Parathyroid adenoma (tissue), 2 donors: ENCODE results near the gene ZNF79.

Source experiments
- H2AFZ ChIP-seq: fragments of 300-600 bp; sonication (generic); one replicate; pipeline ENCODE4 v1.7.0; 2017; ENCODE audit warnings: antibody characterized with exemption, mild to moderate bottlenecking
- H3K27ac ChIP-seq: fragments of 300-600 bp; sonication (generic); one replicate; pipeline ENCODE4 v1.7.0; 2017
- H3K27me3 ChIP-seq: fragments of 300-600 bp; sonication (generic); one replicate; pipeline ENCODE4 v1.7.0; 2017; ENCODE audit warnings: low read length; ENCODE audit not compliant: control insufficient read depth, insufficient read depth
- H3K36me3 ChIP-seq: fragments of 300-600 bp; sonication (generic); one replicate; pipeline ENCODE4 v1.7.0; 2017; ENCODE audit warnings: low read length; ENCODE audit not compliant: control insufficient read depth, insufficient read depth
- H3K4me1 ChIP-seq: fragments of 300-600 bp; sonication (generic); one replicate; pipeline ENCODE4 v1.7.0; 2017; ENCODE audit warnings: control low read depth
- H3K4me2 ChIP-seq: fragments of 300-600 bp; sonication (generic); one replicate; pipeline ENCODE4 v1.7.0; 2017; ENCODE audit warnings: low read length
- H3K4me3 ChIP-seq: fragments of 300-600 bp; sonication (generic); one replicate; pipeline ENCODE4 v1.7.0; 2017; ENCODE audit warnings: low read depth, low read length
- H3K79me2 ChIP-seq: fragments of 300-600 bp; sonication (generic); one replicate; pipeline ENCODE4 v1.7.0; 2017; ENCODE audit warnings: control low read depth
- H3K9ac ChIP-seq: fragments of 300-600 bp; sonication (generic); one replicate; pipeline ENCODE4 v1.7.0; 2017; ENCODE audit warnings: mild to moderate bottlenecking
- H3K9me3 ChIP-seq: fragments of 300-600 bp; sonication (generic); one replicate; pipeline ENCODE4 v1.7.0; 2017; ENCODE audit warnings: low read length; ENCODE audit not compliant: control insufficient read depth
- CTCF ChIP-seq: fragments of 300-600 bp; sonication (generic); IDR thresholded peaks from one replicate; pipeline ENCODE4 v1.7.0; 2017; ENCODE audit warnings: antibody characterized with exemption, mild to moderate bottlenecking
- donor health status: primary hyperparathyroidism.

ZNF79 gene

DNA sequence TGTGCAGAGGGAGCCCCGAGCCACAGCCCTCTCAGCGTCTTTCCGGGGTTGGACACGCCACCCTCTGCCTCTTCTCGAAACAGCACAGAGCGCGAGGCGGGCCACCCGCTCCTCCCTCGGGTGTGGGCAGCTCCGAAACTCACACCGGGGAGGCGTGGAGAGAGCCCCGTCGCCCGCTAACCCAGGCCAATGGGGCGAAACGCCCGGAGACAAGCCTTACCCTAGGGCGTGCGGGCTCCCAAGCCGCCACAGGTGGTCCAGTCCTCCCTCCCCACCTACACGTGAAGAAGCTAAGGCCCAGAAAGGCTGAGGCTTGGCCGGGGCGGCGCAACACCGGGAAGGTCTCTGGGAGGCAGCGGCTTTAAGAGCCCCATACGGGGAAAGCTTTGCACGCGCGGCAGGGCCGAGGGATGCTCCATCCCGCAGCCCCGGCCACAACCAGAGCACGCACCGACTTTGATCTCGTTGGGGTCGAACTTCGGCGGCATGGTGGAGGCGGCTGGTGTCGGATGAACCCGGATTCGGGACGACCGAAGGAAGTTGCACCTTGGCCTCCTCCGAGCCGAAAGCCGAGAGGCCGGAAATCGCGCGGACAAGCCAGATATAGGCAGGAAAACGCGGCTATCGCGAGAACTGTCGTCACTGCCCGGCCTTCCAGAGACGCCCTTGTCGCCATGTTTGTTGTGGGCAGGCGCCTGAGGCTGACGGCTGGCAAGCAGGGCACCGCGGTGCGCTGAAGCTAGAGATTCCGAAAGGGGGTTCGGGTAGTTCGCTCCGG is 26.8 kb downstream of the ZNF79 start, which contains the start of the genes LRSAM1 and RPL12:
TSS of gene LRSAM1 (plus strand) at position 681 of the 778 bp plus-strand sequence. CDS start 3,018 bp downstream, outside the sequence.
TSS of gene RPL12 (minus strand) at position 577 of the 778 bp plus-strand sequence. CDS start at position 488, 89 bp downstream.
- no peaks in the 10 kb centered on the region for H3K27me3 ChIP-seq
- H3K9ac ChIP-seq = peak within 1 kb of the TSS; percentile 53
- peak within 1 kb of the TSS; percentile 92 for H2AFZ ChIP-seq
- peak within 1 kb of the TSS; percentile 98 for H3K4me3 ChIP-seq
- no peaks in the 10 kb centered on the region for H3K9me3 ChIP-seq
- no peak for TF ChIP-seq CTCF
- peak within 1 kb of the TSS; percentile 82 for H3K4me2 ChIP-seq
- no peaks in the 10 kb centered on the region for H3K36me3 ChIP-seq
- H3K4me1 ChIP-seq = no peaks in the 10 kb centered on the region
- peak within 1 kb of the TSS; percentile 77 for H3K27ac ChIP-seq
- H3K79me2 ChIP-seq = no peaks in the 10 kb centered on the region

GRCh38 chr9:127451608-127451857 is 27.4 kb downstream of the ZNF79 start:
- Histone ChIP-seq H3K79me2 (no peaks in the 10 kb centered on the region), H3K27ac (peak overlapping the region; percentile 77), H3K4me3 (peak overlapping the region; percentile 98), H2AFZ (peak overlapping the region; percentile 92), H3K4me2 (peak overlapping the region; percentile 82), H3K36me3 (no peaks in the 10 kb centered on the region), H3K9me3 (no peaks in the 10 kb centered on the region), H3K9ac (peak overlapping the region; percentile 53), H3K4me1 (no peaks in the 10 kb centered on the region), H3K27me3 (no peaks in the 10 kb centered on the region)
- TF ChIP-seq CTCF = no peak

GRCh38 chr9:127451858-127452656 is 27.9 kb downstream of the ZNF79 start:
- no peaks in the 10 kb centered on the region for H3K79me2 ChIP-seq
- no peaks in the 10 kb centered on the region for H3K27me3 ChIP-seq
- peak overlapping the region; percentile 77 for H3K27ac ChIP-seq
- H3K4me3 ChIP-seq = peak overlapping the region; percentile 98
- no peaks in the 10 kb centered on the region for H3K36me3 ChIP-seq
- peak overlapping the region; percentile 82 for H3K4me2 ChIP-seq
- H3K9me3 ChIP-seq = no peaks in the 10 kb centered on the region
- H3K4me1 ChIP-seq = no peaks in the 10 kb centered on the region
- peak overlapping the region; percentile 53 for H3K9ac ChIP-seq
- no peak for TF ChIP-seq CTCF
- H2AFZ ChIP-seq = peak overlapping the region; percentile 92

DNA sequence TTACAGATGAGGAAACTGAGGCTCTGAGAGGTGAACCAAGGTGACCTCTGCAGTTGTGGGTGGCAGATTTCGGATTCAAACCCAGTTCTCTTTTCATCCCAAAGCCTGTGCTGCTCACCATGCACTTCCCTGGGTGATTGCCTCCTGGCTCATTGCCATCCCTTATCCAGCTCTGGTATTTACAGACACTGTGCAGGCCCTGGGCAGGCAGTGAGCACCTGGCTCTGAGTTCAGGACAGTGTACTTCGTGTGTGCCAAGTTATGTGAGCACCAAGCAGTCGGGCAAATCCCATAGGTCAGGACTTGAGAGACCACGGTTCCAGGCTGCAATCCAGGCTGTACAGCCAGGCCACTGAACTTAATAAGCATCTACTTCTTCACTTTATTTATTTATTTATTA is 28.5 kb downstream of the ZNF79 start:
- H2AFZ ChIP-seq = no peak overlapping the region
- no peaks in the 10 kb centered on the region for H3K9me3 ChIP-seq
- no peaks in the 10 kb centered on the region for H3K27me3 ChIP-seq
- H3K27ac ChIP-seq = no peak overlapping the region
- H3K79me2 ChIP-seq = no peaks in the 10 kb centered on the region
- no peak overlapping the region for H3K4me3 ChIP-seq
- H3K9ac ChIP-seq = no peak overlapping the region
- no peaks in the 10 kb centered on the region for H3K4me1 ChIP-seq
- no peak overlapping the region for H3K4me2 ChIP-seq
- no peak for TF ChIP-seq CTCF
- H3K36me3 ChIP-seq = no peaks in the 10 kb centered on the region
